OCI-LY7 (cell line): ENCODE data around the gene ZBTB16.

Source experiments
- EZH2phosphoT487 ChIP-seq: fragments of 200-600 bp; sonication (generic); IDR thresholded peaks from 2 replicates; pipeline ENCODE4 v1.6.1; 2018; ENCODE audit warnings: low read depth, borderline replicate concordance, mild to moderate bottlenecking, mixed run types, antibody characterized with exemption, low read length, moderate library complexity, mixed read lengths
- TF ChIP-seq, protein P1 (sequence below): fragments of 200-600 bp; sonication (generic); conservative IDR thresholded peaks from 2 replicates; pipeline ENCODE4 v1.5.1; 2014; ENCODE audit warnings: mild to moderate bottlenecking, antibody characterized with exemption, low read length, moderate library complexity, mixed read lengths

- TF ChIP-seq, protein P1, sequence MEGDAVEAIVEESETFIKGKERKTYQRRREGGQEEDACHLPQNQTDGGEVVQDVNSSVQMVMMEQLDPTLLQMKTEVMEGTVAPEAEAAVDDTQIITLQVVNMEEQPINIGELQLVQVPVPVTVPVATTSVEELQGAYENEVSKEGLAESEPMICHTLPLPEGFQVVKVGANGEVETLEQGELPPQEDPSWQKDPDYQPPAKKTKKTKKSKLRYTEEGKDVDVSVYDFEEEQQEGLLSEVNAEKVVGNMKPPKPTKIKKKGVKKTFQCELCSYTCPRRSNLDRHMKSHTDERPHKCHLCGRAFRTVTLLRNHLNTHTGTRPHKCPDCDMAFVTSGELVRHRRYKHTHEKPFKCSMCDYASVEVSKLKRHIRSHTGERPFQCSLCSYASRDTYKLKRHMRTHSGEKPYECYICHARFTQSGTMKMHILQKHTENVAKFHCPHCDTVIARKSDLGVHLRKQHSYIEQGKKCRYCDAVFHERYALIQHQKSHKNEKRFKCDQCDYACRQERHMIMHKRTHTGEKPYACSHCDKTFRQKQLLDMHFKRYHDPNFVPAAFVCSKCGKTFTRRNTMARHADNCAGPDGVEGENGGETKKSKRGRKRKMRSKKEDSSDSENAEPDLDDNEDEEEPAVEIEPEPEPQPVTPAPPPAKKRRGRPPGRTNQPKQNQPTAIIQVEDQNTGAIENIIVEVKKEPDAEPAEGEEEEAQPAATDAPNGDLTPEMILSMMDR: no peak
- TF ChIP-seq EZH2phosphoT487: no peak
Measured at GRCh38 chr11:114133548-114134329, 74.2 kb downstream of the ZBTB16 start.
